ENCODE data around the gene MTARC1.

Gene MTARC1

DNA sequence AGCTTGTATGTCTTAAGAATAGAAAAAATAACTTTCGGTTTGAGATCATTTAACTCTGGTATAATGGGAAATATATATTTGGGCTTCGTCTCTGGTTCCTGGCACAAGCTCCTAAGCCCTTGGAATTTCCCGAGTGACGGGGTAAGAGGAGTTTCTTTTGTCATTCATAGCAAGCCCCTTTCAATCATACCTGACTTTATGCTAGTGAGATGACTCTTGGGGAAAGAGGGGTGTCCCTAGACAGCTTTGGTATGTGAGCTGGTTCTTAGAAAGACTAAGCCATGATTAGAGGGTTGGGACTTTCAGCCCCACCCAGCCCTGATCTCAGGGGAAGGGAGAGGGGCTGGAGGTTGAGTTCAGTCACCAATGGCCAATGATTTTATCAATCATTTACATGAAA, 13.9 kb upstream of the MTARC1 start:
- no peak for DNase-seq

DNA sequence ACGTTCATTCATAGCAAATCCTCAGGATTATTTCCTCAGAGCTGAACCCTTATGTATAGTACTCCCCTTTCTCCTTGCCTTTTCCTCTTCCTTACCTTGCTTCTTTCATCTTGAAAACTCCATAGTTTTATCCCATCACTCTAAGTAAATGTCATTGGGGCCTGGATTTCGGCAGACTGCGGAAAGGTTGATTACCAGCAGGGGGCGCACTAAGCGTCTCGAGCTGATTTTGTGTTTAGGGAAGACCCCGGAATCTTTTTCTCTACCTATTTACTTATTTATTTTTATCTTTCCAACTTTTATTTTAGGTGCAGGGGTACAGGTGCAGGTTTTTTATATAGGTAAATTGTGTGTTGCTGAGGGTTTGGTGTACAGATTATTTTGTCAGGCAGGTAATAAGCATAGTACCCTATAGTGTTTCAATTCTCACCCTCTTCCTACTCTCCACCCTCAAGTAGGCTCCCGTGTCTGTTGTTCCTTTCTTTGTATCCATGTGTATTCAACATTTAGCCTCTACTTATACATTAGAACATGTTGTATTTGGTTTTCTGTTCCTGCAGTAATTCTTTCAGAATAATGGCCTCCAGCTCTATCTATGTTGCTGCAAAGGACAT, 11.4 kb upstream of the MTARC1 start:
- peak; percentile 66 for DNase-seq

DNA sequence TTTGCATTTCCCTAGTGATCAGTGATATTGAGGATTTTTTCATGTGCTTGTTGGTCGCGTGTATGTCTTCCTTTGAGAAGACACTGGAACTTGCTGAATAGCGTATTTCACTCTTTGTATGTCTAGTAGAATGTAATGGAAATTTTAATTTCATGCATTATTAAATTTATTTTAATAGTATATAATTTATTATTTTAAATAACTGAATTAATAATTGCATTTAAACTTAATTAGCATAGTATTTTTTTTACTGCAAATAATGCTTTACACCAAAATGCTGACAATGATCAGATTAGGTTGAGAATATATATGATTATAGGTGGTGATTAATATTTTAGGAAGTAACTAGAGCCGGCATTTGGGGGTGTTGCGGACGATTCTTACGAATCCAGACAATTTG, 10.5 kb upstream of the MTARC1 start:
- DNase-seq: no peak

DNA sequence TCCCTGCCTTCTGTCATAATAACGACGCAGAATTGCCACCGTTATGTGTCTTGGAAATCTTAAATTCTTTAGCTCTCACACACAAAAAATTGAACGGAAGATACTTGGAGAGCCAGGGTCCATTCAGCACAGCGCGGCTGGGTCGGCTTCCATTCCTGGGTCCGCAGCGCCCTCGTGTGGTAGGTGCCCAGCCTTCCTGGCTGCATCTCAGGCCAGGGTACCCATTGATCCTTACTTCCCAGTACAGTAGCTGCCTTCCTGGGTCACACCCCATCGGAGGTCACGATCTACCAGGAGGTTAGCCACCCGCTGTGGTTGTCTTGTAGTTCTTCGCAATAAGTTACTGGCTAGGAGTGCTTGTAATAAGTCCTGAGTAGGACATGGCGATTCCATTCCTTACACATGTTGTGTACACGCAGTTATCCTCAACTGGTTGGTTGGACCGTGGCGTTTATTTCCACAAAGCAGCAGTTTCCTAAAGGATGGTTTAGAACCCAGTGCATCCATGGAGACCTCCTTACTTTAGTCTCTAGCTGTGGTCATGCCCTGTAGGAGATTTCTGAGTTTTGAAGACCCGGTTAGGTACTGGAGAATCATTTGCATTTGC, 9.9 kb upstream of the MTARC1 start:
- peak; percentile 87 for DNase-seq

DNA sequence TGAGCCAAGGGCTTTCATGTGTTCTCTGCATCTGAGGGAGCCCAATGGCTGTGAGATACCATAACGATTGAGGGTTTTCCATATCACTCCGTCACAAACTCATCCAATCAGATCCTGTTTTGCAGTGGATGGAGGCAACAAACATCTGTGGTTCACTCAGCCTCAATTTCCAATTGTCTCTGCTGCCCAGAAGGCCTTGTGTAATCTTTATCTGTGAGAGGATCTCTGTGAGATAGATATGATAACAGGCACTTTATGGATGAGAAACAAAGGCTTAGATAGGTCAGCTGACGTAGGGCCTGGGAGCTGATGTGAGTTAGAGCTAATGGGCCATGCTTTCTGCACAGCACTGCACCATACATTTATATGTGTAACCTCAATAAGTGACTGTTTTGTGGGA, 3.3 kb upstream of the MTARC1 start:
- DNase-seq: peak; percentile 17

DNA sequence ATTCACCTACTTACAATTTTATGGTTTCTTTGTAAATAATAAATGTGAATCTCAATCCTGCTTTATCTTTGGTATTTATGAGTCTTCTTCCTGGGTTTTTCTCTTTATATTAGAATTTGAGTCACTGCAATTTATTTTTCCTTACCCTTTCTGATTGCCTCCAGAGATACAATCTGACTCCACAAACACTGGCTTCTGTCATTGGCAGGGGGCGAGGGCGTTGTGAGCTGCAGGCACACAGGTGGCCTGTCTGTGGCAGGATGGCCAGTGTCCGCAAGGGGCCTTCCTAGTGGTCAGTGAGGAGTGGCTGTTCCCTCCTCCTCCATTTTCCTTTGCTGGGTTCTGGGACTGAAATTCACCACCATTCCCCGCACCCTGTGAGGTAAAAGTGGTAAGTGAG, 2.0 kb upstream of the MTARC1 start:
- DNase-seq: no peak

DNA sequence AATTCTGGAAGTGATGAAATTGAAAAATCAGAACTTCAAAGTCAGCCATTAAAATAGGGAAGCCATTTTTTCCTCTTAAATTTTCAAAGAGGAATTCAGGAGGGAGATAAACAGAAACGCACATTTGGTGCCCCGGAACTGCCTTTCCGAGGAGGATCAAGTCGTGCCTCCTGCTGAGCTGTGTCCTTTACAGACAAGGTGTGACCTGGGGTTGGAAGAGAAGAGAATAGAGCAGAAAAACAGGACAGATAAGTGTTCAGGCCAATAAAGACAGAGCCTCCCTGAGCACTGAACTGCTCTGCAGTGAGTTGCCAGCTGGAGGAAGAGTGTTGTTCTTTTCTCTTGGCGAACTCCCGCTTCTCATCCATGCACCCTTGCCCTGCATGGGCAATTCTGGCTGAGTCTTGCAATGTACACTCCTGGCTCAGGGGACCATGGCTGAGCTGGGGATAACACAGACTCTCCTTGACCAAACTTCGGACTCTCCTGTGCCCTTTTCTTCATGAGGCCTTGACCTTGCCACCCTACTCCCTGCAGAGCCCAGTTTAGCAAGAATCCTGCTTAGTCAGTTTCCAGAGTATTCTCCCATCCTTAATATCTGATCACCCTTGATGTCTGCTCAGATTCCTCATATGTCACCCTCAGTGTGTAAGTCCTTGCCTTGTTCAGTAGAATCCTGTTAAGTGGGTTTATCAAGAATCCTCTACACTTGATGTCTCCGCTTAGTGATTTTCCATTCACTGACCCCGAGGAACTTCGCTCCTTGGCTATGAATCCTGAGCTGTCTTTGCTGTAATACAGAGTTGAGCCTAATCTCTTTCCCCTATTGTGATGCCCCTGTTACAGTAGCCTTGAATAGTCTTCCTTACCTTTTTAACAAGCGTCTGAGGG, 1.3 kb upstream of the MTARC1 start:
- no peak for DNase-seq

DNA sequence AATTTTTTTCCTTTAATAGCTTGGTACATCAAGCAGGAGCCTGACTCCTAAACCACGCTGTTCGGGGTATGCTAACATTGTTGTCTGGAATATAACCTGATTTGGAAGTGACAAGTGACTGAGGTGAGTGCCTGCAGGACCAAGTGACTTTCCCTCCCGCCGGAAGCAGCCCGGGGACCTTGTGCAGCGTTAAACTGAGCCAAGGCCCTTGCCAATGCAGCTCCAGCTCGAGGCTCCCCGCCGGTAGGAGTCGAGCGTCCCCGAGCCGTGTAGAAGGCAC, 716 bp upstream of the MTARC1 start:
- peak; percentile 24 for DNase-seq

DNA sequence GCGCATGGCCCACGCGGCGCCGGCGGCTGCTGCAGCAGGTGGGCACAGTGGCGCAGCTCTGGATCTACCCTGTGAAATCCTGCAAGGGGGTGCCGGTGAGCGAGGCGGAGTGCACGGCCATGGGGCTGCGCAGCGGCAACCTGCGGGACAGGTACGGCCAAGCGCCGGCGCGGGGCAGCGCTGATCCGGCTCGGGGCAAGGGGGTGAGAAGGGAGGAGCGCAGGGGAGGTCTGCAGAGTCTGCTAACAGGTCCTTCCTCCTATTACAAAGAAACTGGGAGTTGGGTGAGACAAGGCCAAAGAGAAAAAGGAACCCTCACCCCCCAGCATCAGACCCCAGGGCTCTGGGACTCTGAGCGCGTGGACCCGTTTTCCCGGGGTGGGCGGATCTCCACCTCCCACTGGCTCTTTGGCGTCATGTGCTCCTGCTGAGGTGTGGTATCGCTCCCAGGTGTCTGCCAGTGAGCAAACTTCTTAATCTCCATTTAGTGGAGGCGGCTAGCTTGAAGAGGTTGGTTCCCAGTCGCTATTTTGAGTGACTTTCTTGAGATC, 431 bp downstream of the MTARC1 start:
- peak; percentile 19 for DNase-seq

DNA sequence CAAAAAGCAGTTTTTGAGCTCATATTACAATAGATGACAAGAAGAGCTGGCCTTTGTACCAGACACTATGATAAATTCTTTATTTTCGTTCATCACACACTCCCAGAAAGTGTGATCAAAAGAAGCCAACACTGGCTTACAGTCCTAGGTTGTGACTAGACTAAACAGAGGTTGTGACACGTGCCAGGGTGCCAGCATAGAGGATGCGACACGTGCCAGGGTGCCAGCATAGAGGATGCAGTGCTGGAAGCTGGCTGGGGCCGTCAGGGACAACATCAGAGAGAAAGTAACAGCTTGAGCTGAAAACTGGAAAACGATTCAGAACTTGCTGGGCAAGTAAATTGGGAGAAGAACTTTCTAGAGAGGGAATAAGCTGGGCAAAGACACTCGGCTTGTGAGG, 2.2 kb downstream of the MTARC1 start:
- no peak for DNase-seq

DNA sequence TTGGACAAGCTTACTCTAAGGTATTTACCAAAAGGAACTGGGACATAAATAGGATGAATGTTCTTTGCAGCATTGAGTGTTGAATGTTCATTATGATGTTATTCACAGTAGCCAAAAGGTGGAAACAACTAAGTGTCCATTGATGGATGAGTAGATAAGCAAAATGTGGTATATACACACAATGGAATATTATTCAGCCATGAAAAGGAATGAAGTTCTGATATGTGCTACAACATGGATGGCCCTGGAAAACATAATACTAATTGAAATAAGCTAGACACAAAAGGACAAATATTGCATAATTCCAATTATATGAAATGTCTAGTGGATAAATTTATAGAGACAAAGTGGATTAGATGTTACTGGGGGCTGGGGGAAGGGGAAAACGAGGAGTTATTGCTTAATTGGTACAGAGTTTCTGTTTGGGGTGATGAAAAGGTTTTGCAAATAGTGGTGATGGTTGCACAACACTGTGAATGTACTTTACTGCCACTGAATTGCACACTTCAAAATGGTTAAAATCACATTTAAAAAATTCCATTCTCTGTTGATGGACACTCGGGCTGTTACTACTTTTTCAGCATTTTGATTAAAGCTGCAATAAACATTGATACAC, 2.9 kb downstream of the MTARC1 start:
- DNase-seq: peak; percentile 52

DNA sequence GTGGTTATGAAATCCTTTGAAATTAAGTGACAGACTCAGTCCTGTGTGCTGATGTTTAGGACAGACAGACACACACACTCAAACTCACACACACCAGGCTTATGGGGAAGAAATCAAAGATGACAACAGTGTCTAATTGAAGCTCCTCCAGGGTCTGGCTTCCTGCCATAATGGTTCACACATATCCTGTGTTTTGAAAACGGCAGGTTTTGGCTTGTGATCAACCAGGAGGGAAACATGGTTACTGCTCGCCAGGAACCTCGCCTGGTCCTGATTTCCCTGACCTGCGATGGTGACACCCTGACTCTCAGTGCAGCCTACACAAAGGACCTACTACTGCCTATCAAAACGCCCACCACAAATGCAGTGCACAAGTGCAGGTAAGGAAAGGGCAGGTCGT, 4.6 kb downstream of the MTARC1 start:
- peak; percentile 21 for DNase-seq

DNA sequence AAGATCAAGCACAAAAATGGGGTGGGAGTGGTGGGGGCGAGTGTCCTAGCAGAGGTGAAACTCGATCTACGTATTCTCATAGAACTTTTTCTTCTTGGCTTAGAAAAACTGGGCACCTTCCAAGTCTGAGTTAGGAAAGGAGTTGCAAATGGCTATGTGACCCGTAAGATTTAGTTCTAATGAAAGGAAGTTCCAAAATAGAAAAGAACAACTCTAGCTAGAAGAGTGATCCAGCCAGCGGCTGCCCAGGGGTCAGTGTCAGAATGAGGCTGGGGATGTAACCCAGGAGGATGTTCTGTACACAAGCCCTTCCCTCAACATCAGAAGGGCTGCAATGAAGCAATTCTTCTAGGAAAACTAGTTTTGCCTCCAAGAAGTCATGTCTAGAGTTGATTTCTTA, 5.2 kb downstream of the MTARC1 start:
- no peak for DNase-seq

DNA sequence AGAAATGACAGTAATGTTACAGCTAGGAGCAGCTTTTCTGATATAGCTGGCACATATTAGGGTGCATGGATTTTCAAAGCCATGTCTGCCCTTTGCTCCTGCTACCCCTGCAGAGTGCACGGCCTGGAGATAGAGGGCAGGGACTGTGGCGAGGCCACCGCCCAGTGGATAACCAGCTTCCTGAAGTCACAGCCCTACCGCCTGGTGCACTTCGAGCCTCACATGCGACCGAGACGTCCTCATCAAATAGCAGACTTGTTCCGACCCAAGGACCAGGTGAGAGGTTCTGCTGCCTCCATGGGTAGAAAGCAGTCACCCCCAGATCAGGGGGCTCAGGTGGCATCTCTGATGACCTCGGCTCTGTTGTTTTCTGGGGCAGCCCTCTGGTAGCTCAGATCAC, 9.8 kb downstream of the MTARC1 start:
- DNase-seq: no peak

DNA sequence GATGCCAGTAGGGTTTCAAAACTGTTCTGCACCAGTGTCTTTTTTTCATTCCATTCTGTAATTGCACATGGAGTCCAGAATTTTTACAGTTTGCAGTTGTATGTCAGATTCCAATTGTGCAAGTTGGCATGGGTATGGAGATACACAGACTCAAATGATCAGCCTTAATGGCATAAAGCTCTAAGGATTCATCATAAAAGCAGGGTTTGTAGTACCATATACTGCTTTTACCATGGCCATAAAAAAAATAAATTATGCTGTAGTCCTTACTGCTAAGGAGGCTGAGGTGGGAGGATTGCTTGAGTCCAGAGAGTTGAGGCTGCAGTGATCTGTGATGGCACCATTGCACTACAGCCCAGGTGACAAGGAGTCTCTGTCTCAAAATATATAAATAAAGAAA, 10.3 kb downstream of the MTARC1 start:
- DNase-seq: no peak

DNA sequence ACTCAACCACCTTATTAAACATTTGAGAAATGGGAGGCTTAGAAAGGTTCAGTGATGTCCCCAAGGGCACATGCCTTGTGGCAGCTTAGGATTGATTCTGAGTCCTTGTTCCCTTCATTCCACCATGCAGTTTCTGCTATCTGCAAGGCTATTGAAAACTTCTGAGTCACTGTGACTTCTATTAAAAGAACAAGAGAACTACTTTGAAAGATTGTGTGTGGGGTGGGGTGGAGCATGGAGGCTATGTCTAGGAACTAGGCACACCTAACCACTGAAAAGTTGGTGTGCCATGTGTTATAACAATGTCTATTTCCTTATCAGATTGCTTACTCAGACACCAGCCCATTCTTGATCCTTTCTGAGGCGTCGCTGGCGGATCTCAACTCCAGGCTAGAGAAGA, 10.8 kb downstream of the MTARC1 start:
- peak; percentile 39 for DNase-seq

DNA sequence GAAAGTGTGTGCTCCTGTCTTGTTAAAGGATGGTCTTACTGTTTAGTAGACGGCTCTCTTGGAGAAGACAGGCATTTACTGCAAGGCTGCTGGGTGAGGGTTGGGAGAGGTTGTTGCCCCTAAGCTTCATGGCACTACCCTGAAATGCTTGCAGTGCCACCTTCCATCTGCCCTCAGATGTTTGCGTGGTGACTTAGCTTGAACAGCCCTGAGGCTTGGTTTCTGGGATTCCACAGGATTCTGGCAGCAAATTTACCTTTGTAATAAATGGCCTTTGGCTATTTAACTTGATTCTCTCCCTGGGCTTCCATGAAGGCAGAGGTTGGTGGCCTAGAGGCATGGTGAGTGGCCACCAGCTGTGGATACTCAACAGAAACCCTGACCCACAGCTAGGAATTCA, 11.6 kb downstream of the MTARC1 start:
- DNase-seq: no peak

DNA sequence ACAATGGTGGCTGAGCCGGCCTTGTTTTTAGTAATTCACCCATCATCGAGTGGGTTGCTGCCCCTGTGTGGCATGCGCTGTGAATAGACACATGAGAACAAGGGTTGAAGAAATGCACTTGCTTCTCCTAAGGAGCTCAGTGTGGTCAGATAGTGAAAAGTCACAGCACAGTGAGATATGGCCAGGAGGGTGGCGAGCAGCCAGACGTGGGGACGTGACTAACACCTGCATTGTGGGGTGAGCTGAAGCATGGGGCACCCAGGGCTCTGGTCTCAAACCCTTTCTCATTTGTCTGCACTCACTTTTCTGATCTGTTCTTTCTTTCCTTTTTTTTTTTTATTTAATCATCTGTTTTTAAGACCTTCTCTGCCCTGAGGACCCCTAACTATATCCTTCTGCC, 13.5 kb downstream of the MTARC1 start:
- no peak for DNase-seq

DNA sequence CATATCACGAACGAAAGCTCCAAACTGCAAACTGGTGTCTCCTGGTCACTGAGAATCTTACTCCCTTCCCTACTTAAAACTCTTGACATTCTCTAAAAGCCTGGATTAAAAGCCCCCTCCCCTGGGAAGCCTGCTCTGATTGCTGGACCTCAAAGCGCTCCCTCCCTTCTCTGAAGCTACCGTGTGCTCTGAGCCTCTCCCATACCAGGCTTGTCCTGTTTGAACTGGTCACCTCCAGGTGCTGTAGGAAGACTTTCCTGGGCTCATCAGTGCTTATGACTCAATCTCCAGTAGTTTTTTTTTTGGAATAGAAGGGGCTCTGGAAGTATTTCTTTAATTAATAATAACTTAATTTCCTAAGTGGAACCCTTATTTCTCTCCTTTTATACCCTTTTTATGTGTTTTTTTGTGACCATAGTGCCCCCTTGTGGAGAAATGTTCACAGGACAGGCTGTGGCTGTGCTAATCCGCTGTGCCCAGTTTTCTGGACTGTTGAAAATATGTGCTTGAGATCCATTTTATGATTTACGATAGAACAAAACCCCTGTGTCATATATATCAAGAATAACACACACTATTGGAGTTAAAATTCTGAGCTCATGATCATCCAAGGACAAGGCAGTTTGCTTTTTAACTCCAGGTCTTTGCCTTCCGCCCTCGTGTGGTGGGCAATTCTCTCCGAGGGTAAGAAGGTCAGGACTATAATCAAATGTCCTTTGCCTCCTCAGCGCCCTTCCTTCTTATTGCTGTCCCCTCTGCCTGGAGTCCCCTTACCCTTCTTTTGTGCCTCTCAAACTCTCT, 16.9 kb downstream of the MTARC1 start:
- peak; percentile 64 for DNase-seq

DNA sequence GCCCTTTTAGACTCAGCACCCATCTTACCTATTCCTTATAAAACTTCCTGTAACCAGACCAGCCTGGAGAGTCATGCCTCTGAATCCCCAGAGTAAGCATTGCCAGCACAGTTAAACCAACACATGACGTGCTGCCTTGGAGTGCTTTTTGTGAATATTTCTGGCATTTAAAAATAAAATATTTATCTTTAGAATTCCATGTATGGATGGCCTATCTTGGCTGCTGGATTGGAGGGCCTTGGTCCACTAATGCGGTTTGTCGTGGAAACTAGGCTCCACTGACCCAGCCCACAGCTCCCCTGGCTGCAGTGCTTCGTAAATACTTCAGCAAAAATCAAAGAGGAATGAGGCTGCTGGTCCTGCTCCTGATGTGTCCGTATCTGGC, 17.5 kb downstream of the MTARC1 start:
- DNase-seq: no peak

DNA sequence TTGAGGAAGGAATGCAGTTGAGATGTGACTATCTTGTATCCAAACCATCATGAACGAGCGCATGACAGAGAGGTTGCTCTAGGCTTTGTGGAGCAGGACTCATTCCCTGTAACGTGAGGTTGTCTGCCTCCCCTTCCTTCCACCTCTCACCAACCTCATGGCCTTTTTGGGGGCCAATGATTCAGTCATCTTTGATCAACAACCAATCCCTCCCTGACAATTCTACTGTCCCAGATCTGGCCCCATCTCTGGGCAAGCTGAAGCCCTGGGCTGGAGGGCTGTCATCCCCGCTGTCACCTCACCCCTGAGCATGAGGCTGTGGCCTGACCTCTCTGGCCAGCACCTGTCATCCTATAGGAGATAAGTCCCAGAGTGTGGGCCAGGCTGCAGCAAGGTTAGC, 19.7 kb downstream of the MTARC1 start:
- DNase-seq: no peak

DNA sequence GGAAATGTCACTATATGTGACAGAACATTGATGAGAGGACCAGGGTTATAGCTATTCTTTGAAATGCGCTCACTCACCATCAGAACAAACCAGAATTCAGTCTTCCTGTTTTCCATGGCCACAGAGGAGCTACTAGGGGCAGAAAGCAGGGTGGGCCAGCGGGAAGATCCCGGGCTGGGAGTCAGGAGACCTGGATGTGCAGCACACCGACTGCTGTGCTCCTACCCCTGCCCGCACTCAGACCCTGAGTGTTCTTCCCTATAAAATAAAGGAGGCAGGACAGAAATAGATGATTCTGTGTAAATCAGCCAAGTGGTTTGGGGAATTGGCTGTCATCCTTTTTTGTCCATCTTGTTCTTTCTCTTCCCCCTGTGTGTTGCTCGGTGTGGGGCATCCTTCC, 21.0 kb downstream of the MTARC1 start:
- no peak for DNase-seq

Data from hematopoietic multipotent progenitor cell treated with erythropoietin and hydrocortisone succinate and interleukin-3 and kit ligand, for 6 days (in vitro differentiated cells).